ENCODE measurements around the gene NHSL2.
A peak's percentile ranks its signal among the peaks of the same experiment; 100 is the strongest.

The NHSL2 gene

GRCh38 chrX:71976753-71977152 is 66.1 kb downstream of the NHSL2 start:
- TF ChIP-seq CTCF (IDR thresholded peaks at IDR 0.05): no peak
- Mint-ChIP-seq H3K36me3 (ENCODE audit: low read depth) (no peaks in the 10 kb centered on the region), H3K27me3 (ENCODE audit: low read depth, poor library complexity) (peaks cover 6% of the 10 kb centered on the region), H3K27ac (peak overlapping the region; percentile 20), H3K4me1 (peaks cover 16% of the 10 kb centered on the region), H3K9me3 (peaks cover 52% of the 10 kb centered on the region), H3K4me3 (no peak overlapping the region)
- no peak for DNase-seq

- Mint-ChIP-seq H3K27ac (no peak overlapping the region), H3K4me3 (no peak overlapping the region), H3K27me3 (ENCODE audit: low read depth, poor library complexity) (peaks cover 6% of the 10 kb centered on the region), H3K36me3 (ENCODE audit: low read depth) (peaks cover 4% of the 10 kb centered on the region), H3K9me3 (peaks cover 58% of the 10 kb centered on the region), H3K4me1 (peaks cover 16% of the 10 kb centered on the region)
- no peak for TF ChIP-seq CTCF (IDR thresholded peaks at IDR 0.05)
- no peak for DNase-seq
These were observed 67.5 kb downstream of the NHSL2 start for GRCh38 chrX:71978164-71978563.

GRCh38 chrX:71989768-71990426 is 79.3 kb downstream of the NHSL2 start:
- TF ChIP-seq CTCF (IDR thresholded peaks at IDR 0.05): no peak
- Mint-ChIP-seq H3K27ac (no peak overlapping the region), H3K9me3 (peaks cover 74% of the 10 kb centered on the region), H3K27me3 (ENCODE audit: low read depth, poor library complexity) (peaks cover 4% of the 10 kb centered on the region), H3K4me1 (peaks cover 35% of the 10 kb centered on the region), H3K36me3 (ENCODE audit: low read depth) (peaks cover 5% of the 10 kb centered on the region), H3K4me3 (no peak overlapping the region)
- DNase-seq: no peak

GRCh38 chrX:71990518-71990917 is 79.9 kb downstream of the NHSL2 start:
- Mint-ChIP-seq H3K4me3 (no peak overlapping the region), H3K36me3 (ENCODE audit: low read depth) (peaks cover 5% of the 10 kb centered on the region), H3K27me3 (ENCODE audit: low read depth, poor library complexity) (peaks cover 9% of the 10 kb centered on the region), H3K27ac (peak overlapping the region; percentile 14), H3K9me3 (peaks cover 78% of the 10 kb centered on the region), H3K4me1 (peaks cover 35% of the 10 kb centered on the region)
- TF ChIP-seq CTCF (IDR thresholded peaks at IDR 0.05): no peak
- no peak for DNase-seq

GRCh38 chrX:71991164-71991563 is 80.5 kb downstream of the NHSL2 start:
- H3K27ac Mint-ChIP-seq: no peak overlapping the region
- no peak for TF ChIP-seq CTCF (IDR thresholded peaks at IDR 0.05)

GRCh38 chrX:71992711-71993110 is 82.1 kb downstream of the NHSL2 start:
- Mint-ChIP-seq H3K36me3 (ENCODE audit: low read depth) (peaks cover 5% of the 10 kb centered on the region), H3K4me3 (no peak overlapping the region), H3K9me3 (peaks cover 71% of the 10 kb centered on the region), H3K27ac (no peak overlapping the region), H3K4me1 (peaks cover 35% of the 10 kb centered on the region), H3K27me3 (ENCODE audit: low read depth, poor library complexity) (peaks cover 10% of the 10 kb centered on the region)
- no peak for TF ChIP-seq CTCF (IDR thresholded peaks at IDR 0.05)
- no peak for DNase-seq

More at GRCh38 chrX:71991164-71991563, 80.5 kb downstream of the NHSL2 start:
- Mint-ChIP-seq H3K4me3 (no peak overlapping the region), H3K4me1 (peaks cover 35% of the 10 kb centered on the region), H3K36me3 (ENCODE audit: low read depth) (peaks cover 5% of the 10 kb centered on the region), H3K9me3 (peaks cover 78% of the 10 kb centered on the region), H3K27me3 (ENCODE audit: low read depth, poor library complexity) (peaks cover 10% of the 10 kb centered on the region)
- no peak for DNase-seq
